HCT116 (cell line): ENCODE results near the gene GPN2.

Experiments used
- ATF3 ChIP-seq: IDR thresholded peaks from 2 replicates; pipeline ENCODE4 v1.6.1; 2012
- CTCF ChIP-seq, 3 experiments: fragments of 200-600 bp in 1 of 3; sonication (generic) in 1 of 3; IDR thresholded peaks in 2 of 3; conservative IDR thresholded peaks in 1 of 3; 2 replicates each; pipeline ENCODE4 v1.5.1; 2012 to 2017; ENCODE audit warnings: low read depth in 2 of 3, low read length in 2 of 3, antibody characterized with exemption in 1 of 3, borderline replicate concordance in 1 of 3, control low read depth in 1 of 3, mild to moderate bottlenecking in 1 of 3, mixed read lengths in 1 of 3, mixed run types in 1 of 3, moderate library complexity in 1 of 3; ENCODE audit not compliant: insufficient read depth in 1 of 3
- EZH2 ChIP-seq: fragments of 200-600 bp; sonication (generic); IDR thresholded peaks from 2 replicates; pipeline ENCODE4 v1.6.1; 2017; ENCODE audit warnings: antibody characterized with exemption, mixed run types
- EZH2phosphoT487 ChIP-seq: fragments of 200-600 bp; IDR thresholded peaks from 2 replicates; pipeline ENCODE4 v1.6.1; 2018; ENCODE audit warnings: antibody characterized with exemption, borderline replicate concordance
- POLR2AphosphoS5 ChIP-seq: IDR thresholded peaks from 2 replicates; pipeline ENCODE4 v1.6.1; 2011; ENCODE audit warnings: mild to moderate bottlenecking, low read depth, low read length, moderate library complexity
- ZNF274 ChIP-seq: fragments of 200-500 bp; sonication (Bioruptor generic); IDR thresholded peaks from 2 replicates; pipeline ENCODE4 v1.6.1; 2014; ENCODE audit warnings: mild to moderate bottlenecking, low read depth, low read length, inconsistent platforms

GRCh38 chr1:26862781-26863684, 27.1 kb downstream of the GPN2 start, which contains the start of gene SFN:
- TF ChIP-seq EZH2 (no peak), ZNF274 (no peak), POLR2AphosphoS5 (peak; percentile 100), CTCF (IDR thresholded peaks at IDR 0.05 in 2 of 3, conservative IDR thresholded peaks at IDR 0.05 in 1 of 3; ENCODE audit: borderline replicate concordance in 1 of 3, insufficient read depth in 1 of 3, low read depth in 2 of 3, low read length in 2 of 3) (peak in 2 of 3 experiments; percentile 84 to 91; a peak in 4 of 6 replicates), EZH2phosphoT487 (no peak), ATF3 (no peak)
